ENCODE results near the gene FOXD3.

The FOXD3 gene

DNA sequence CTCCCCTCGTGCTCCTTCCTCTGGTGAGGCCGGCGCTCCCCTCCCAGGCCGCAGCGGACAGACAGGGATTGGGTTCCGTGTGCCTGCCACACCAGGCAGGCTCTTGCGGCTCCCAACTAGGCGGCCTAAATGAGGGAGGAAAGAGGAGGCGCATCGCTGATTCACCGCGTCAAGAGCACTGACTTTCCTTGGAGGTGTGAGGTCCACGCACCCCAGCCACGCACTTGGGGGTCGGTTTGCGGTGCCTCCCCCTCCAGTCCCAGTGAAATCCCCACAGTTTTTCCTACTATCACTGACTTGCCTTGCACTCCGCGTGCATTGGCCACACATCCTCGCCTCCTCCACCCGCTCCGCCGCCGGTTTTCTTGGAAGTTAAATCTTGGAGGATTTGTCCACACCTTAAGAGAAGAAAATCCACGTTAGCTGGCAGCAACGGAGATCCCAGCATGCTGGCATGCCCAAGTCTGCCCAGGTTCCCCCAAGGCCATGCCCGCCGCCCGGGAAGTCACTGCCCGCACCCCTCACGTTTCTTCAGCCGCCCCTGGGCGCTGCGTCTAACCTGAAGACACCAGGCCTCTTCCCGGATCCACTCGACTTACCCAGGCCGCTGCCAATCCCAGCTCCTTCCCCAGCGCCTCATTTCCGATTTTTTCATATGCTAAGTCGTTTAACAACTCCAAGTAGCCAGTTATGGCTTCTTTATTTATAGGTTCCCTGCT is 1.1 kb upstream of the FOXD3 start:
- ChIA-PET CTCF (interaction anchor here (0.8 to 1.5 kb wide), 3 partner anchors 8 to 14 kb away, joined by 3 to 7 read pairs (median 5); no protein-coding TSS in a partner anchor), POLR2A (no interaction called here)
- no peaks in the 10 kb centered on the region for H3K36me3 ChIP-seq (ENCODE audit: control insufficient read depth in 4 of 4, insufficient read depth in 4 of 4, low read length in 3 of 4)
- H3K4me1 ChIP-seq (ENCODE audit: control extremely low read depth in 1 of 4, control insufficient read depth in 4 of 4, insufficient read depth in 4 of 4, low read length in 3 of 4): peaks cover 3 to 45% (median 45%) of the 10 kb centered on the region in 4 experiments
- no peak overlapping the region for H3K27ac ChIP-seq (ENCODE audit: insufficient read depth in 1 of 2, low read depth in 1 of 2, low read length in 2 of 2, poor library complexity in 1 of 2, severe bottlenecking in 2 of 2)
- peaks cover 0 to 8% (median 0%) of the 10 kb centered on the region in 5 experiments for H3K9me3 ChIP-seq (ENCODE audit: control extremely low read depth in 1 of 5, control insufficient read depth in 4 of 5, insufficient read depth in 2 of 5, low read depth in 1 of 5, low read length in 4 of 5)
- peak overlapping the region in 1 of 7 experiments; percentile 66 for H3K4me3 ChIP-seq (ENCODE audit: control insufficient read depth in 1 of 7, extremely low read depth in 1 of 7, insufficient read depth in 4 of 7, low read depth in 2 of 7, low read length in 6 of 7)
- 8% methylated on average over 31 of the region's 39 CpGs for WGBS (ENCODE audit: insufficient coverage)
- peak in 1 of 3 donors; percentile 34 for DNase-seq
- H3K27me3 ChIP-seq (replicated peaks in 2 of 5; ENCODE audit: control insufficient read depth in 4 of 5, insufficient read depth in 5 of 5, low read length in 4 of 5): peaks cover 21 to 100% (median 51%) of the 10 kb centered on the region in 5 experiments

GRCh38 chr1:63321785-63322113 is 618 bp upstream of the FOXD3 start:
- ChIA-PET CTCF (interaction anchor here (0.8 to 1.5 kb wide), 2 partner anchors 9 to 13 kb away, joined by 3 to 5 read pairs; no protein-coding TSS in a partner anchor), POLR2A (no interaction called here)
- peaks cover 3 to 46% (median 44%) of the 10 kb centered on the region in 4 experiments for H3K4me1 ChIP-seq (ENCODE audit: control extremely low read depth in 1 of 4, control insufficient read depth in 4 of 4, insufficient read depth in 4 of 4, low read length in 3 of 4)
- DNase-seq: peak in 1 of 3 donors; percentile 49
- H3K27me3 ChIP-seq (replicated peaks in 2 of 5; ENCODE audit: control insufficient read depth in 4 of 5, insufficient read depth in 5 of 5, low read length in 4 of 5): peaks cover 24 to 100% (median 52%) of the 10 kb centered on the region in 5 experiments
- peak overlapping the region in 4 of 7 experiments; percentile 14 to 68 (median 62) for H3K4me3 ChIP-seq (ENCODE audit: control insufficient read depth in 1 of 7, extremely low read depth in 1 of 7, insufficient read depth in 4 of 7, low read depth in 2 of 7, low read length in 6 of 7)
- no peak overlapping the region for H3K27ac ChIP-seq (ENCODE audit: insufficient read depth in 1 of 2, low read depth in 1 of 2, low read length in 2 of 2, poor library complexity in 1 of 2, severe bottlenecking in 2 of 2)
- WGBS (ENCODE audit: insufficient coverage): 10% methylated on average over 3 of the region's 12 CpGs
- H3K9me3 ChIP-seq (ENCODE audit: control extremely low read depth in 1 of 5, control insufficient read depth in 4 of 5, insufficient read depth in 2 of 5, low read depth in 1 of 5, low read length in 4 of 5): peaks cover 0 to 8% (median 0%) of the 10 kb centered on the region in 5 experiments
- no peaks in the 10 kb centered on the region for H3K36me3 ChIP-seq (ENCODE audit: control insufficient read depth in 4 of 4, insufficient read depth in 4 of 4, low read length in 3 of 4)

GRCh38 chr1:63322944-63323864 is 837 bp downstream of the FOXD3 start:
- CTCF ChIA-PET: no interaction called here

DNA sequence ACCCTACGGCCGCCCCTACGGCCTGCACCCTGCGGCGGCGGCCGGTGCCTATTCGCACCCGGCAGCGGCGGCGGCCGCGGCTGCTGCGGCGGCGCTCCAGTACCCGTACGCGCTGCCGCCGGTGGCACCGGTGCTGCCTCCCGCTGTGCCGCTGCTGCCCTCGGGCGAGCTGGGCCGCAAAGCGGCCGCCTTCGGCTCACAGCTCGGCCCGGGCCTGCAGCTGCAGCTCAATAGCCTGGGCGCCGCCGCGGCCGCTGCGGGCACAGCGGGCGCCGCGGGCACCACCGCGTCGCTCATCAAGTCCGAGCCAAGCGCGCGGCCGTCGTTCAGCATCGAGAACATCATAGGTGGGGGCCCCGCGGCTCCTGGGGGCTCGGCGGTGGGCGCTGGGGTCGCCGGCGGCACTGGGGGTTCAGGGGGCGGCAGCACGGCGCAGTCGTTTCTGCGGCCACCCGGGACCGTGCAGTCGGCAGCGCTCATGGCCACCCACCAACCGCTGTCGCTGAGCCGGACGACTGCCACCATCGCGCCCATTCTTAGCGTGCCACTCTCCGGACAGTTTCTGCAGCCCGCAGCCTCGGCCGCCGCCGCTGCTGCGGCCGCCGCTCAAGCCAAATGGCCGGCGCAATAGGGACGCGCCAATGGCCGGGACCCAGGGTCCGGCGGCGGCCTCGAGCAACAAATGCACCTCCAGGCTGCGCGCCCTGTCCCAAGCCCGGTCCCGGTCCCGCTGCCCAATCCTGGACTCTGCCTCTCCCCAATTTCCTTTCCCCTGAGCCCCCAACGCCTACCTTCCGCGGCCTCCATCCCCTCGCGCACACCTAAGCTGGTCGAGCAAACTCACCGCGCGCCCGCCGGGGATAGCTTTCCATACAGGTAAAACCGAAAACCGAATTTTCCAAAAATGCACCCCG is 1.8 kb downstream of the FOXD3 start:
- CTCF ChIA-PET: interaction anchor here (0.7 kb wide), 1 partner anchor 8 kb away, joined by 3 read pairs; no protein-coding TSS in a partner anchor

More at GRCh38 chr1:63322944-63323864, 837 bp downstream of the FOXD3 start:
- H3K4me1 ChIP-seq (ENCODE audit: control extremely low read depth in 1 of 4, control insufficient read depth in 4 of 4, insufficient read depth in 4 of 4, low read length in 3 of 4): peaks cover 3 to 42% (median 39%) of the 10 kb centered on the region in 4 experiments
- H3K4me3 ChIP-seq (ENCODE audit: control insufficient read depth in 1 of 7, extremely low read depth in 1 of 7, insufficient read depth in 4 of 7, low read depth in 2 of 7, low read length in 6 of 7): peak overlapping the region in 6 of 7 experiments; percentile 19 to 68 (median 50)
- H3K27me3 ChIP-seq (replicated peaks in 2 of 5; ENCODE audit: control insufficient read depth in 4 of 5, insufficient read depth in 5 of 5, low read length in 4 of 5): peaks cover 19 to 100% (median 57%) of the 10 kb centered on the region in 5 experiments
- H3K9me3 ChIP-seq (ENCODE audit: control extremely low read depth in 1 of 5, control insufficient read depth in 4 of 5, insufficient read depth in 2 of 5, low read depth in 1 of 5, low read length in 4 of 5): peaks cover 0 to 8% (median 0%) of the 10 kb centered on the region in 5 experiments
- DNase-seq: peak in 2 of 3 donors; percentile 70 to 77
- H3K27ac ChIP-seq (ENCODE audit: insufficient read depth in 1 of 2, low read depth in 1 of 2, low read length in 2 of 2, poor library complexity in 1 of 2, severe bottlenecking in 2 of 2): no peak overlapping the region
- H3K36me3 ChIP-seq (ENCODE audit: control insufficient read depth in 4 of 4, insufficient read depth in 4 of 4, low read length in 3 of 4): no peaks in the 10 kb centered on the region
- 2% methylated on average over 89 of the region's 104 CpGs for WGBS (ENCODE audit: insufficient coverage)
- POLR2A ChIA-PET: no interaction called here

GRCh38 chr1:63324779-63325119 is 2.4 kb downstream of the FOXD3 start:
- no peak overlapping the region for H3K4me3 ChIP-seq (ENCODE audit: control insufficient read depth in 1 of 7, extremely low read depth in 1 of 7, insufficient read depth in 4 of 7, low read depth in 2 of 7, low read length in 6 of 7)
- H3K36me3 ChIP-seq (ENCODE audit: control insufficient read depth in 4 of 4, insufficient read depth in 4 of 4, low read length in 3 of 4): no peaks in the 10 kb centered on the region
- no peaks in the 10 kb centered on the region for H3K9me3 ChIP-seq (ENCODE audit: control extremely low read depth in 1 of 5, control insufficient read depth in 4 of 5, insufficient read depth in 2 of 5, low read depth in 1 of 5, low read length in 4 of 5)
- ChIA-PET CTCF (interaction anchor here (0.7 to 5.2 kb wide), 2 partner anchors 8 to 9 kb away, joined by 3 to 38 read pairs; no protein-coding TSS in a partner anchor), POLR2A (interaction anchor here (1.0 kb wide), 1 partner anchor 10 kb away, joined by 4 read pairs; no protein-coding TSS in a partner anchor)
- WGBS (ENCODE audit: insufficient coverage): 6% methylated on average over 3 of the region's 7 CpGs
- H3K27me3 ChIP-seq (replicated peaks in 2 of 5; ENCODE audit: control insufficient read depth in 4 of 5, insufficient read depth in 5 of 5, low read length in 4 of 5): peaks cover 17 to 100% (median 56%) of the 10 kb centered on the region in 5 experiments
- no peak overlapping the region for H3K27ac ChIP-seq (ENCODE audit: insufficient read depth in 1 of 2, low read depth in 1 of 2, low read length in 2 of 2, poor library complexity in 1 of 2, severe bottlenecking in 2 of 2)
- peaks cover 3 to 45% (median 42%) of the 10 kb centered on the region in 4 experiments for H3K4me1 ChIP-seq (ENCODE audit: control extremely low read depth in 1 of 4, control insufficient read depth in 4 of 4, insufficient read depth in 4 of 4, low read length in 3 of 4)
- DNase-seq: no peak

More for the DNA sequence above, 1.8 kb downstream of the FOXD3 start:
- DNase-seq: no peak
- Histone ChIP-seq H3K36me3 (ENCODE audit: control insufficient read depth in 4 of 4, insufficient read depth in 4 of 4, low read length in 3 of 4) (no peaks in the 10 kb centered on the region), H3K27ac (ENCODE audit: insufficient read depth in 1 of 2, low read depth in 1 of 2, low read length in 2 of 2, poor library complexity in 1 of 2, severe bottlenecking in 2 of 2) (no peak overlapping the region), H3K4me3 (ENCODE audit: control insufficient read depth in 1 of 7, extremely low read depth in 1 of 7, insufficient read depth in 4 of 7, low read depth in 2 of 7, low read length in 6 of 7) (peak overlapping the region; percentile 1 to 68 (median 48)), H3K4me1 (ENCODE audit: control extremely low read depth in 1 of 4, control insufficient read depth in 4 of 4, insufficient read depth in 4 of 4, low read length in 3 of 4) (peaks cover 3 to 42% (median 39%) of the 10 kb centered on the region in 4 experiments), H3K9me3 (ENCODE audit: control extremely low read depth in 1 of 5, control insufficient read depth in 4 of 5, insufficient read depth in 2 of 5, low read depth in 1 of 5, low read length in 4 of 5) (peaks cover 0 to 3% (median 0%) of the 10 kb centered on the region in 5 experiments), H3K27me3 (replicated peaks in 2 of 5; ENCODE audit: control insufficient read depth in 4 of 5, insufficient read depth in 5 of 5, low read length in 4 of 5) (peaks cover 17 to 100% (median 58%) of the 10 kb centered on the region in 5 experiments)
- 5% methylated on average over 104 of the region's 114 CpGs for WGBS (ENCODE audit: insufficient coverage)
- POLR2A ChIA-PET: interaction anchor here (1.0 kb wide), 1 partner anchor 10 kb away, joined by 4 read pairs; no protein-coding TSS in a partner anchor

GRCh38 chr1:63325279-63325985 is 3.1 kb downstream of the FOXD3 start:
- CTCF ChIA-PET: interaction anchor here (0.8 to 5.2 kb wide), 3 partner anchors 10 to 362 kb away, joined by 3 to 38 read pairs (median 3); no protein-coding TSS in a partner anchor
- POLR2A ChIA-PET: no interaction called here
- H3K4me1 ChIP-seq (ENCODE audit: control extremely low read depth in 1 of 4, control insufficient read depth in 4 of 4, insufficient read depth in 4 of 4, low read length in 3 of 4): peaks cover 3 to 47% (median 44%) of the 10 kb centered on the region in 4 experiments
- peak in 2 of 3 donors; percentile 23 to 27 for DNase-seq
- no peak overlapping the region for H3K4me3 ChIP-seq (ENCODE audit: control insufficient read depth in 1 of 7, extremely low read depth in 1 of 7, insufficient read depth in 4 of 7, low read depth in 2 of 7, low read length in 6 of 7)
- H3K27me3 ChIP-seq (replicated peaks in 2 of 5; ENCODE audit: control insufficient read depth in 4 of 5, insufficient read depth in 5 of 5, low read length in 4 of 5): peaks cover 17 to 100% (median 53%) of the 10 kb centered on the region in 5 experiments
- no peaks in the 10 kb centered on the region for H3K36me3 ChIP-seq (ENCODE audit: control insufficient read depth in 4 of 4, insufficient read depth in 4 of 4, low read length in 3 of 4)
- no peak overlapping the region for H3K27ac ChIP-seq (ENCODE audit: insufficient read depth in 1 of 2, low read depth in 1 of 2, low read length in 2 of 2, poor library complexity in 1 of 2, severe bottlenecking in 2 of 2)
- no CpG with 5 or more reads among the region's 2 CpGs for WGBS (ENCODE audit: insufficient coverage)
- H3K9me3 ChIP-seq (ENCODE audit: control extremely low read depth in 1 of 5, control insufficient read depth in 4 of 5, insufficient read depth in 2 of 5, low read depth in 1 of 5, low read length in 4 of 5): no peaks in the 10 kb centered on the region

Data from common myeloid progenitor, CD34-positive (primary cell).